ENCODE data around the gene RGP1.

RGP1 gene

DNA sequence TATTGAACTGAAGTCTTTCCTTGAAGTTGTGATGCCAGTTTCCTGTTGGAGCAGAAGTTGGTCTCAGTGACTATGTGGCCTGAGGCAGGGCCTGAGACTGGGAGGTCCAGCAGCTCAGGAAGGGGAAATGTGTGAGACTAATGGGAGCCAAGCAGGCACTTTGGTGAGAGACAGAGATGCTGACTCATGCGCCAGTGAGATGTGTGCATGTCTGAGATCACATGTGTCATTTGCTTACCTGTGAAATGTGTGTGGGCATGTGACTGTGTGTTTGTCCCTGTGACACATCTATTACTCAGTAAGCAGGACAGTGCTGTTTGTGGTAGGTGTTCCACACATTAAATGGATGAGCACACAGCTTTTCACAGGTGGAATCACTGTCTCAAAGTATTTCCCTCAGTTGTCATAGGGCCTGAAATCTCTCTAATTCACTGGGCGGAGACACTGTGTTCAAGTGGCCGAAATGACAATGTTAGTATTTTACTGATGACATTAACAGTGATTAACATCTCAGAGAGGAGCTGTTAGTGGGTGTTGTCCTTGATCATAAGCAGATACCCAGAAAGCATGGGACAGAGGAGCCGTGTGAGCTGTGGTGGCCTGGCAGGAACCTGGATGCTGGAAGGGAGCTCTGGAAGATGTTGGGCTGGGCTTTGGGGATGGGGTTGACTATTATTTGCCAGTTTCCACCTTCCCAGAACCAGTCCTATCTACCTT is 49.7 kb downstream of the RGP1 start:
- H3K4me3 ChIP-seq (ENCODE audit: low read depth, low read length), result no peak overlapping the region
- TF ChIP-seq, protein P1, sequence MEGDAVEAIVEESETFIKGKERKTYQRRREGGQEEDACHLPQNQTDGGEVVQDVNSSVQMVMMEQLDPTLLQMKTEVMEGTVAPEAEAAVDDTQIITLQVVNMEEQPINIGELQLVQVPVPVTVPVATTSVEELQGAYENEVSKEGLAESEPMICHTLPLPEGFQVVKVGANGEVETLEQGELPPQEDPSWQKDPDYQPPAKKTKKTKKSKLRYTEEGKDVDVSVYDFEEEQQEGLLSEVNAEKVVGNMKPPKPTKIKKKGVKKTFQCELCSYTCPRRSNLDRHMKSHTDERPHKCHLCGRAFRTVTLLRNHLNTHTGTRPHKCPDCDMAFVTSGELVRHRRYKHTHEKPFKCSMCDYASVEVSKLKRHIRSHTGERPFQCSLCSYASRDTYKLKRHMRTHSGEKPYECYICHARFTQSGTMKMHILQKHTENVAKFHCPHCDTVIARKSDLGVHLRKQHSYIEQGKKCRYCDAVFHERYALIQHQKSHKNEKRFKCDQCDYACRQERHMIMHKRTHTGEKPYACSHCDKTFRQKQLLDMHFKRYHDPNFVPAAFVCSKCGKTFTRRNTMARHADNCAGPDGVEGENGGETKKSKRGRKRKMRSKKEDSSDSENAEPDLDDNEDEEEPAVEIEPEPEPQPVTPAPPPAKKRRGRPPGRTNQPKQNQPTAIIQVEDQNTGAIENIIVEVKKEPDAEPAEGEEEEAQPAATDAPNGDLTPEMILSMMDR (IDR thresholded peaks at IDR 0.05; ENCODE audit: low read depth, low read length, missing control alignments), result no peak
- no peak for DNase-seq (ENCODE audit: low read depth)

GRCh38 chr9:35800530-35800929 is 51.4 kb downstream of the RGP1 start:
- TF ChIP-seq, protein P1 (IDR thresholded peaks at IDR 0.05; ENCODE audit: low read depth, low read length, missing control alignments), result no peak
- no peak overlapping the region for H3K4me3 ChIP-seq (ENCODE audit: low read depth, low read length)
- no peak for DNase-seq (ENCODE audit: low read depth)

DNA sequence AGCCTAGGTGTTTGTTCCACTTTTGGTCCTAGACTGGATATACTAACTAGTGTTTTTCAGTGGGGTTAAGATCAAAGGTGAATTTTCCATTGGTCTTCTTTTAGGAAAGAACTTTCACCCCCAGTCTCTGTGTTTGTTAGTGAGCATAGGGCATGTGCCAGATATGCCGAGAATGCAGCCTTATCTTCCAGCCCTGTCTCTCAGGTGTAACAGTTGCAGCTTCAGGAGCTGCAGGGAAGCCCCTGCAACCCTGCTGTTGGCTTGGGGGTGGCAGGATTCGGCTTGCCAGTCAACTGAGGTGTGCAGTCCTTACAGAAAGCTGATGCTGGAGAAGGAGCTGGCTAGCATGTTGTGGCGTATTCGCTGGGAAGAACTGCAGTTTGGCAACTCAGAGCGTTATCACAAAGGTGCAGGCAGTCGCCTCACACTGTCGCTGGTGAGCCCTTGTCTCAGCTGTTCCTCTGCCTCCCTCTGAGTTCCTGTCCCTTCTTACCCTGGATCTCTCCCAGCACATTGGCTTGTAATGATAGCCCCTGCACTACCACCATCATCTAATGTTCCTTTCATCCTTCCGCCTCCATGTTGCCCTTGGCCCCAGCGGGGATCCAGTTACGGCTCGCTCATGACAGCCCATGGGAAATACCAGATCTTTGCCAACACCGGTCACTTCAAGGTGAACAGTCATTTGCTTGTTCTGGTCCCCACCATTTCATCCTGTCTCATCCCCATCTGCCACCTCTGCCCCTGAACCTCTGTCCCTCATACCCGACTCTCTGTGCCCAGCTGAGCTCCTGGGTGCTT is 52.4 kb downstream of the RGP1 start:
- no peak overlapping the region for H3K4me3 ChIP-seq (ENCODE audit: low read depth, low read length)
- DNase-seq (ENCODE audit: low read depth), result no peak
- TF ChIP-seq, protein P1 (IDR thresholded peaks at IDR 0.05; ENCODE audit: low read depth, low read length, missing control alignments), result no peak

- no peak for DNase-seq (ENCODE audit: low read depth)
- TF ChIP-seq, protein P1 (IDR thresholded peaks at IDR 0.05; ENCODE audit: low read depth, low read length, missing control alignments), result no peak
- H3K4me3 ChIP-seq (ENCODE audit: low read depth, low read length), result no peak overlapping the region
Observed at GRCh38 chr9:35806101-35806500, 57.0 kb downstream of the RGP1 start.

Measured in GM12864 (cell line).